Measurements from ENCODE around the gene MAN1A2. TPM values are rescaled to one million over a fixed set of nuclear protein-coding genes. Genes with fewer than 3 reads are reported as not detected.

MAN1A2 gene
- total RNA-seq, 4 donors from 2014 or later, result 18.1 to 37.4 (median 26.3) TPM

- no peak overlapping the region for H3K27ac ChIP-seq
- no peak overlapping the region for H3K4me3 ChIP-seq
- H3K36me3 ChIP-seq, result no peaks in the 10 kb centered on the region
- peaks cover 0 to 2% (median 0%) of the 10 kb centered on the region in 3 donors for H3K4me1 ChIP-seq
- WGBS, 2 donors, result 60 to 80% methylated on average over 1 to 2 of the region's 2 CpGs
- TF ChIP-seq POLR2A (IDR thresholded peaks at IDR 0.05) (no peak), CTCF (IDR thresholded peaks at IDR 0.05) (no peak)
- no peaks in the 10 kb centered on the region for H3K27me3 ChIP-seq
- intact Hi-C loops (cut with DNase I), result no loop called here
- no peak for DNase-seq
- H3K9me3 ChIP-seq, result no peaks in the 10 kb centered on the region
These were observed 210.1 kb downstream of the MAN1A2 start for GRCh38 chr1:117577191-117577885.

GRCh38 chr1:117578466-117578865 lies 211.2 kb downstream of the MAN1A2 start:
- no peak for TF ChIP-seq CTCF (IDR thresholded peaks at IDR 0.05)
- no peak for TF ChIP-seq POLR2A (IDR thresholded peaks at IDR 0.05)
- Histone ChIP-seq H3K4me3 (no peak overlapping the region), H3K36me3 (no peaks in the 10 kb centered on the region), H3K4me1 (peaks cover 0 to 7% (median 4%) of the 10 kb centered on the region in 3 donors), H3K27me3 (no peaks in the 10 kb centered on the region), H3K9me3 (no peaks in the 10 kb centered on the region), H3K27ac (no peak overlapping the region)
- intact Hi-C loops (cut with DNase I), result no loop called here
- WGBS, 2 donors, result 89 to 91% methylated on average over 4 of the region's 4 CpGs
- DNase-seq, result no peak

Other genes with a start within 250 kb of the MAN1A2 start
- gene TRIM45, start 245.7 kb upstream of the MAN1A2 start, total RNA-seq, result 1 to 10 TPM in 1 of 4 donors, under 1 TPM in 3; 0.38 to 1.1 (median 0.60) TPM
- gene VTCN1, start 156.5 kb upstream of the MAN1A2 start, total RNA-seq, result 1 to 10 TPM in 1 of 4 donors, not detected in 3; 1.9 TPM
- 1 to 10 TPM in 2 of 4 donors, under 1 TPM in 2; 0.27 to 2.8 (median 1.3) TPM for gene TENT5C, start 238.6 kb downstream of the MAN1A2 start, total RNA-seq